K562 (cell line): ENCODE data around the gene PI4K2A. TPM values are rescaled to one million over a fixed set of nuclear protein-coding genes. Genes with fewer than 3 reads are reported as not detected.

Experiments
- CCNT2 ChIP-seq: IDR thresholded peaks from 2 replicates; pipeline ENCODE4 v1.6.1; 2011; ENCODE audit warnings: borderline replicate concordance, low read depth, mild to moderate bottlenecking, moderate library complexity, mixed read lengths, low read length; ENCODE audit not compliant: insufficient read length; ENCODE audit errors: extremely low read depth
- E2F6 ChIP-seq, 2 experiments: IDR thresholded peaks; 2 replicates each; pipeline ENCODE4 v1.6.1; 2011; ENCODE audit warnings: borderline replicate concordance in 1 of 2, control low read depth in 1 of 2, low read depth in 1 of 2, low read length in 1 of 2, mild to moderate bottlenecking in 1 of 2, mixed read lengths in 1 of 2, moderate library complexity in 1 of 2; ENCODE audit not compliant: insufficient read depth in 1 of 2, insufficient read length in 1 of 2, poor library complexity in 1 of 2, severe bottlenecking in 1 of 2; ENCODE audit errors: extremely low read depth in 1 of 2
- FIP1L1 ChIP-seq: fragments of 200-400 bp; formaldehyde crosslinking; IDR thresholded peaks from 2 replicates; pipeline ENCODE4 v1.6.1; 2018; ENCODE audit warnings: mild to moderate bottlenecking, low read depth, low read length; ENCODE audit not compliant: poor library complexity, severe bottlenecking
- MYC ChIP-seq, 2 experiments: fragments of 250-450 bp in 1 of 2; sonication (Bioruptor Pico) in 1 of 2; IDR thresholded peaks; 2 replicates each; pipeline versions ENCODE4 v1.5.1 to v1.6.1; 2012 to 2021; ENCODE audit warnings: low read depth in 2 of 2, borderline replicate concordance in 1 of 2, improper control_type of control experiment in 1 of 2, low read length in 1 of 2, mild to moderate bottlenecking in 1 of 2, moderate library complexity in 1 of 2
- NFIC ChIP-seq: fragments of 450-650 bp; IDR thresholded peaks from 2 replicates; pipeline ENCODE4 v1.6.1; 2017; ENCODE audit warnings: mild to moderate bottlenecking, inconsistent platforms
- RBFOX2 ChIP-seq: fragments of 200-400 bp; formaldehyde crosslinking; IDR thresholded peaks from 2 replicates; pipeline ENCODE4 v1.6.1; 2017; ENCODE audit warnings: low read depth, mild to moderate bottlenecking, low read length, moderate library complexity
- RBM17 ChIP-seq: fragments of 200-400 bp; formaldehyde crosslinking; IDR thresholded peaks from 2 replicates; pipeline ENCODE4 v1.6.1; 2017; ENCODE audit warnings: low read depth, mild to moderate bottlenecking, low read length, borderline replicate concordance
- STAT5A ChIP-seq: IDR thresholded peaks from 2 replicates; pipeline ENCODE4 v1.6.1; 2012; ENCODE audit warnings: low read length, inconsistent platforms, borderline replicate concordance
- TOE1 ChIP-seq, 2 experiments: fragments of 450-650 bp in 1 of 2; sonication (generic) in 1 of 2; formaldehyde crosslinking in 1 of 2; IDR thresholded peaks; 2 replicates each; pipeline versions ENCODE4 v1.7.1 to v1.8.0; 2016 to 2022; ENCODE audit warnings: borderline replicate concordance in 2 of 2, mild to moderate bottlenecking in 2 of 2, antibody characterized with exemption in 1 of 2, inconsistent platforms in 1 of 2, low read depth in 1 of 2, missing genetic modification reagents in 1 of 2, moderate library complexity in 1 of 2
- ZNF146 ChIP-seq: IDR thresholded peaks from one replicate; pipeline ENCODE4 v1.6.1; 2018; ENCODE audit warnings: missing compliant biosample characterization; ENCODE audit not compliant: unreplicated experiment
- ZNF239 ChIP-seq: fragments of 250-450 bp; sonication (Bioruptor Pico); IDR thresholded peaks from 2 replicates; pipeline ENCODE4 v1.4.0; 2020; ENCODE audit warnings: mild to moderate bottlenecking
- ZNF318 ChIP-seq, 2 experiments: fragments of 450-650 bp; IDR thresholded peaks; 2 replicates each; pipeline ENCODE4 v1.6.1; 2016; ENCODE audit warnings: mild to moderate bottlenecking in 2 of 2, borderline replicate concordance in 1 of 2, low read depth in 1 of 2, moderate library complexity in 1 of 2
- ZNF449 ChIP-seq: fragments of 250-450 bp; sonication (Bioruptor Pico); IDR thresholded peaks from 2 replicates; pipeline ENCODE4 v1.8.0; 2022; ENCODE audit warnings: moderate library complexity, mild to moderate bottlenecking, inconsistent platforms
- ZNF766 ChIP-seq: fragments of 200-800 bp; sonication (Bioruptor generic); conservative IDR thresholded peaks from 2 replicates; pipeline ENCODE4 v1.6.1; 2016; ENCODE audit warnings: missing genetic modification characterization, missing compliant biosample characterization
- polyA plus RNA-seq, 8 experiments: library from polyadenylated mRNA; depleted of rRNA in 4 of 8; stranded (reverse) in 5 of 8; unstranded in 3 of 8; fragments of >200 nt; fragmentation: Nextera tagmentation in 2 of 8; fragmentation: Illumina TruSeq in 1 of 8; extraction: Ambion mirVana in 2 of 8; extraction: Trizol in 1 of 8; gene quantifications; 2 replicates each; pipeline versions ENCODE4 v1.2.1 to v1.2.3, GENCODE V29; 2011 to 2014; ENCODE audit warnings: inconsistent platforms in 1 of 8, missing spikeins in 1 of 8
- total RNA-seq, 7 experiments: library from RNA; depleted of rRNA in 6 of 7; stranded (reverse); fragments of >200 nt in 6 of 7; fragmentation: Illumina TruSeq in 2 of 7; extraction: Trizol in 2 of 7; gene quantifications; 2 replicates each; pipeline versions ENCODE4 v1.2.1 to v1.2.3, GENCODE V29; 2011 to 2021; ENCODE audit warnings: low replicate concordance in 1 of 7

PI4K2A gene
- total and polyA plus RNA-seq, 9 of the 15 experiments (the other 6 are each of a cell fraction or from before 2014, with no cell fraction given) = 4.4 to 28.4 (median 16.5) TPM

- TF ChIP-seq ZNF318 (IDR thresholded peaks at IDR 0.05; ENCODE audit: borderline replicate concordance in 1 of 2, low read depth in 1 of 2) = no peak
- no peak for TF ChIP-seq ZNF766 (CRISPR knock-in tag)
- TF ChIP-seq E2F6 (IDR thresholded peaks at IDR 0.05; ENCODE audit: borderline replicate concordance in 1 of 2, extremely low read depth in 1 of 2, insufficient read depth in 1 of 2, insufficient read length in 1 of 2, low read depth in 1 of 2, low read length in 1 of 2, poor library complexity in 1 of 2, severe bottlenecking in 1 of 2) = peak; percentile 83 to 87
- 0 out of 2 replicates have a peak, but pooled peaks have one; percentile 19 for TF ChIP-seq NFIC
- no peak for TF ChIP-seq ZNF239 (CRISPR knock-in tag)
- TF ChIP-seq CCNT2 = peak; percentile 61
- no peak for TF ChIP-seq TOE1 (IDR thresholded peaks at IDR 0.05; ENCODE audit: borderline replicate concordance)
- TF ChIP-seq TOE1 (CRISPR knock-in tag; IDR thresholded peaks at IDR 0.05; ENCODE audit: borderline replicate concordance, low read depth) = no peak
- peak; percentile 59 for TF ChIP-seq MYC (IDR thresholded peaks at IDR 0.05; ENCODE audit: low read depth, low read length)
- no peak for TF ChIP-seq MYC (CRISPR knock-in tag; IDR thresholded peaks at IDR 0.05; ENCODE audit: borderline replicate concordance, low read depth)
- TF ChIP-seq FIP1L1 = peak; percentile 45
- no peak for TF ChIP-seq ZNF146
- TF ChIP-seq ZNF449 (CRISPR knock-in tag) = no peak
- TF ChIP-seq RBFOX2 = peak; percentile 76
- TF ChIP-seq RBM17 = no peak
- TF ChIP-seq STAT5A = no peak
Observed at GRCh38 chr10:97713826-97714400, 73.4 kb downstream of the PI4K2A start (continued).
